OCI-LY3 (cell line): ENCODE results near the gene CCDC137.

ENCODE experiments used
- CTCF ChIP-seq: fragments of 200-600, 300-600 bp; sonication (generic); IDR thresholded peaks from 2 replicates; pipeline ENCODE4 v1.5.1; 2014; ENCODE audit warnings: antibody characterized with exemption, low read length, low read depth
- EZH2phosphoT487 ChIP-seq: fragments of 200-600 bp; shearing (Covaris generic); IDR thresholded peaks from 2 replicates; pipeline ENCODE4 v1.6.1; 2018; ENCODE audit warnings: antibody characterized with exemption, mixed run types, low read depth

- TF ChIP-seq CTCF (no peak), EZH2phosphoT487 (no peak)
These were observed 40.5 kb downstream of the CCDC137 start for GRCh38 chr17:81706757-81707624.
